Liver (tissue), 9 donors: ENCODE measurements around the gene DOCK10. TPM values are rescaled to one million over a fixed set of nuclear protein-coding genes. Genes with fewer than 3 reads are reported as not detected.

Experiments used
- DNase-seq: peaks from one replicate; pipeline ENCODE4 v3.0.0-alpha.2; 2017; ENCODE audit warnings: low spot score
- H3K27ac ChIP-seq, 2 donors: one replicate each; pipeline ENCODE4 v1.7.0; 2013; ENCODE audit warnings: inconsistent platforms in 2 of 2, low read length in 2 of 2, control low read depth in 1 of 2, low read depth in 1 of 2, mild to moderate bottlenecking in 1 of 2
- H3K27me3 ChIP-seq, 4 donors: one replicate each; pipeline versions ENCODE4 v1.6.1 to v1.7.0; 2013; ENCODE audit warnings: low read length in 3 of 4, inconsistent platforms in 1 of 4, mild to moderate bottlenecking in 1 of 4, moderate library complexity in 1 of 4; ENCODE audit not compliant: control insufficient read depth in 4 of 4, insufficient read depth in 4 of 4
- H3K36me3 ChIP-seq, 4 donors: one replicate each; pipeline versions ENCODE4 v1.6.1 to v1.7.0; 2013; ENCODE audit warnings: low read length in 3 of 4, mild to moderate bottlenecking in 3 of 4, low read depth in 1 of 4, moderate library complexity in 1 of 4; ENCODE audit not compliant: control insufficient read depth in 4 of 4, insufficient read depth in 3 of 4
- H3K4me1 ChIP-seq, 4 donors: one replicate each; pipeline versions ENCODE4 v1.6.1 to v1.7.0; 2013; ENCODE audit warnings: low read length in 3 of 4, mild to moderate bottlenecking in 3 of 4, moderate library complexity in 1 of 4; ENCODE audit not compliant: control insufficient read depth in 4 of 4, insufficient read depth in 4 of 4
- H3K4me3 ChIP-seq, 3 donors: one replicate each; pipeline versions ENCODE4 v1.6.1 to v1.7.0; 2013; ENCODE audit warnings: low read length in 3 of 3, control low read depth in 1 of 3, low read depth in 1 of 3, mild to moderate bottlenecking in 1 of 3
- H3K9ac ChIP-seq, 2 donors: one replicate each; pipeline ENCODE4 v1.7.0; 2013; ENCODE audit warnings: low read length in 2 of 2, mild to moderate bottlenecking in 2 of 2, moderate library complexity in 2 of 2, control low read depth in 1 of 2, low read depth in 1 of 2
- H3K9me3 ChIP-seq, 4 donors: one replicate each; pipeline versions ENCODE4 v1.6.1 to v1.7.0; 2013; ENCODE audit warnings: low read length in 3 of 4; ENCODE audit not compliant: control insufficient read depth in 4 of 4
- FOXA1 ChIP-seq: IDR thresholded peaks from 2 replicates; pipeline ENCODE4 v1.6.1; 2016; ENCODE audit warnings: antibody characterized with exemption
- GABPA ChIP-seq, 2 donors: IDR thresholded peaks in 1 of 2; conservative IDR thresholded peaks in 1 of 2; 2 replicates each; pipeline ENCODE4 v1.6.1; 2016; ENCODE audit warnings: antibody characterized with exemption in 2 of 2, mild to moderate bottlenecking in 1 of 2, moderate library complexity in 1 of 2
- HNF4A ChIP-seq, 2 donors: conservative IDR thresholded peaks; 2 replicates each; pipeline ENCODE4 v1.6.1; 2016; ENCODE audit warnings: antibody characterized with exemption in 2 of 2, mild to moderate bottlenecking in 2 of 2
- JUND ChIP-seq, 2 donors: IDR thresholded peaks; 2 replicates each; pipeline ENCODE4 v1.6.1; 2016; ENCODE audit warnings: antibody characterized with exemption in 2 of 2
- NR2F2 ChIP-seq: IDR thresholded peaks from 2 replicates; pipeline ENCODE4 v1.6.1; 2016; ENCODE audit warnings: antibody characterized with exemption
- RAD21 ChIP-seq, 2 donors: IDR thresholded peaks; 2 replicates each; pipeline ENCODE4 v1.6.1; 2016; ENCODE audit warnings: antibody characterized with exemption in 2 of 2, mild to moderate bottlenecking in 2 of 2
- REST ChIP-seq: IDR thresholded peaks from 2 replicates; pipeline ENCODE4 v1.6.1; 2016; ENCODE audit warnings: antibody characterized with exemption, mild to moderate bottlenecking
- RXRA ChIP-seq, 2 donors: IDR thresholded peaks; 2 replicates each; pipeline ENCODE4 v1.6.1; 2017 to 2018; ENCODE audit warnings: antibody characterized with exemption in 2 of 2, mild to moderate bottlenecking in 1 of 2
- ZBTB33 ChIP-seq: IDR thresholded peaks from 2 replicates; pipeline ENCODE4 v1.6.1; 2016; ENCODE audit warnings: antibody characterized with exemption
- WGBS: extraction: QIAGEN DNeasy Blood & Tissue Kit; methylation state at CpG from one replicate; pipeline ENCODE4 v1.1.7; 2013; 5-methylcytosine and 5-hydroxymethylcytosine counted together
- polyA plus RNA-seq, 2 donors: library from polyadenylated mRNA; stranded (reverse) in 1 of 2; unstranded in 1 of 2; fragments of 200-250 nt in 1 of 2; fragments of >200 nt in 1 of 2; fragmentation: Nextera tagmentation in 1 of 2; extraction: Ambion mirVana in 1 of 2; gene quantifications; one replicate each; pipeline versions ENCODE4 v1.2.1 to v1.2.3, GENCODE V29; 2013 to 2015
- total RNA-seq, 2 donors: library from RNA; depleted of rRNA; stranded (reverse); fragments of >200 nt; gene quantifications; one replicate each; pipeline ENCODE4 v1.2.3, GENCODE V29; 2014
- donor health status: healthy.
- donor health status: healthy.
- donor health status: healthy.
- donor health status: healthy.
- donor health status: healthy.

DOCK10 gene
- total and polyA plus RNA-seq, 4 donors = 1.2 to 15.3 (median 6.8) TPM

GRCh38 chr2:224954980-224955379 lies 87.3 kb downstream of the DOCK10 start:
- Histone ChIP-seq H3K9me3 (no peaks in the 10 kb centered on the region), H3K9ac (no peak overlapping the region), H3K4me1 (no peaks in the 10 kb centered on the region), H3K4me3 (no peak overlapping the region), H3K36me3 (no peaks in the 10 kb centered on the region), H3K27ac (no peak overlapping the region), H3K27me3 (no peaks in the 10 kb centered on the region)
- DNase-seq = no peak
- TF ChIP-seq RAD21 (IDR thresholded peaks at IDR 0.05) = no peak
- no peak for TF ChIP-seq JUND (IDR thresholded peaks at IDR 0.05)
- TF ChIP-seq HNF4A (conservative IDR thresholded peaks at IDR 0.05) = no peak
- TF ChIP-seq RXRA (IDR thresholded peaks at IDR 0.05) = no peak
- no peak for TF ChIP-seq FOXA1
- no peak for TF ChIP-seq GABPA (IDR thresholded peaks at IDR 0.05 in 1 of 2, conservative IDR thresholded peaks at IDR 0.05 in 1 of 2)
- TF ChIP-seq NR2F2 = no peak

GRCh38 chr2:224952936-224953657 lies 89.2 kb downstream of the DOCK10 start:
- TF ChIP-seq ZBTB33 (no peak), RAD21 (IDR thresholded peaks at IDR 0.05) (peak in 1 of 2 donors; percentile 12)
- Histone ChIP-seq H3K36me3 (no peaks in the 10 kb centered on the region), H3K27me3 (no peaks in the 10 kb centered on the region), H3K9me3 (no peaks in the 10 kb centered on the region), H3K4me1 (no peaks in the 10 kb centered on the region), H3K4me3 (no peak overlapping the region), H3K9ac (no peak overlapping the region), H3K27ac (no peak overlapping the region)
- 72% methylated on average over 6 of the region's 6 CpGs for whole genome bisulfite sequencing
- no peak for DNase-seq

GRCh38 chr2:224951723-224952481 lies 90.4 kb downstream of the DOCK10 start:
- Histone ChIP-seq H3K9ac (no peak overlapping the region), H3K36me3 (no peaks in the 10 kb centered on the region), H3K27ac (no peak overlapping the region), H3K4me3 (no peak overlapping the region), H3K9me3 (no peaks in the 10 kb centered on the region), H3K27me3 (no peaks in the 10 kb centered on the region), H3K4me1 (no peaks in the 10 kb centered on the region)
- 85% methylated on average over 7 of the region's 7 CpGs for WGBS
- DNase-seq = no peak
- TF ChIP-seq REST (no peak), JUND (IDR thresholded peaks at IDR 0.05) (no peak)
